GM21367 (cell line): Measurements from ENCODE around the gene IQCH.

Source experiments
- ATAC-seq: cut with Tn5 transposase; IDR thresholded peaks from one replicate; pipeline ENCODE4 v1.9.1; 2021; ENCODE audit not compliant: unreplicated experiment

The IQCH gene

GRCh38 chr15:67254238-67255175 is at the start of gene IQCH, which contains the start of gene AAGAB:
Gene IQCH, plus strand, starts transcription at chr15:67254786. Its CDS starts 111 bp downstream, at chr15:67254897.
Gene AAGAB, minus strand, starts transcription at chr15:67254661. Its CDS starts 30 bp downstream, at chr15:67254631.
- peak; percentile 87 for ATAC-seq

DNA sequence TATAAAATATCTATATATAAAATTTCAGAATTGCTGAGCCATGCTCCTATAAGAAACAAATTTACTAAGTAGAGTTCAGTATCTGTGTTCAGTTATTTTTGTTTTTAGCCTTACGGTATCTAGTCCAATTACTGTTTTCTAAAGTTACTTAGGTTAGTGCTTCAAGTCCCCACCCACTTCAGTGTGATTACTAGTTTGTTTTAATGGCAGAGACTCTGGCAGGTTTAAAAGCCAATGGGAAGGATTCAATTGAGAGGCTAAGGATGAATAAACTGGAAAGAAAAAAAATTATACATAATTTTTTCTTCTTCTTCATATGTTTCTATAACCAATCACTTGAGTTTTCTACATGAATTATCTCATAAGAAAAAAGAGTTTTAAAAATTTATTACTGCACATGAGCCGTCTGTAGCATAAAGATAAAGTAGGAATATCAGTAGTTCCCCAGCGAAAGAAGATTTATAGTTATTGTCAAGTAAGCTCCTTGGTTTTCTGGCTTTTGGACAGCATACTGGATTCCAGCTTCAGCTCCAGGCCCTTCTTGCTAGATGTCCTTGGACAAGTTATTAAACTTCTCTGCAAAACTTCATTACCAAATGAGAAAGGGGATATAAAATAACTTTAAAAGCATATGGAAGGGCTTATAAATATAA is 46.9 kb upstream of the IQCH start:
- ATAC-seq = no peak

- ATAC-seq = no peak
Measured at GRCh38 chr15:67208396-67208795, 46.2 kb upstream of the IQCH start.

DNA sequence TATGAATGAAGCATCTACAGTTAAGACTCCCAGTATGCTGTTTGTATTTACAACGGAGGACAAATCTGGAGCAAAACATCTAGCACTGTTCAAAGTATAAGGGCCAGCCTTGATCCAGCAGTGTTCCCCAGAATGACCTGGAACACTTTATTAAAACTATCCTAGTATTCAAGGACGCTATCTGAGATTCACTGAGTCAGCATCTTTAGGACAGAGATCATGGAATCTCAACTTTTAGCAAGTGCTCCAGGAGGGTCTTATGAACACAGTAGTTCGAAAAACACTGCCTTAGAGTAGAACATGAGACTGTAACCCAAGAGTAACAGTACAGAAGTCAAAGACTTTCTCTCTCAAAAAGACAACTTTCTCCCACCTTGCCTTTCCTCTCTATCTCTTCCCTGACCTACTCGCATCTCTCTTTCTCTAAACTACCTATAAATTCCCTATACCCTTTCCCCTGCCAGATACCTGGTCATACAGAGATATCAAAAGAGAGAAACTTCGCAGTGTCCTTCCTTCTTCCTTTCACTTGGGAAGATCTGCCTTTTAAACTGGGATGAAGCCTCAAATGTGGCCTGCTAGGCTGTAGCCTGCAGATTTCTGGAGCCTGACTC is 43.9 kb upstream of the IQCH start:
- no peak for ATAC-seq

DNA sequence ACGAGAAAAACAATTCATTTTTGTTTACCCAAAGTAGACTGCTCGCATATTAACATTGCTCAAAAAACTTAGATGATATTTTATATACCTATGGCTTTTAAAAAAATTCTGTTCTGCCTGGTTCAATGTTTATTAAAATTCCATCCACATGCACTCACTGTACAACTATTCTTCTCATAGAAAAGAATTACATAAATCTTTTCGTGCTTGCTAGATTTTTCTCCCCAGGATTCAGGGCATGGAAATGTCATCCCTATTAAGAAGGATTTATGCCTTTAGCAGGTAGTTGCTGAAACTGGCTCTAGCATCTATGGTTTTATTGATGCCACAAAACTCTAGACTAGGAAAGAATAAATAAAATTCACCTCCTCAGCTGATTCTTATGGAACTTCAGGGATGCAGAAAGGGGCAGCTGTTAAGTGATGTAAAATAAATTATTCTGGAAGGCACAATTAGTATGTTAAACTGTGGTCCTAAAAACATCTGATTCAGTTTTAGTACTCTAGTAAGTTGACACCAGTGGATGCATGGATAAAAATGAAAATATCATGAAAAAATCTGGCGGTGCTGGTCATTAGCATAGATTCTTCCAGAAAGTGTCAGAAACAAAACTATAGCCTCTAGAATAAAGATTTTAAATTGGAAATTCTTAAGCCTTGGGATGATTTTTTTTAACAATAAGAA is 41.8 kb upstream of the IQCH start:
- no peak for ATAC-seq

DNA sequence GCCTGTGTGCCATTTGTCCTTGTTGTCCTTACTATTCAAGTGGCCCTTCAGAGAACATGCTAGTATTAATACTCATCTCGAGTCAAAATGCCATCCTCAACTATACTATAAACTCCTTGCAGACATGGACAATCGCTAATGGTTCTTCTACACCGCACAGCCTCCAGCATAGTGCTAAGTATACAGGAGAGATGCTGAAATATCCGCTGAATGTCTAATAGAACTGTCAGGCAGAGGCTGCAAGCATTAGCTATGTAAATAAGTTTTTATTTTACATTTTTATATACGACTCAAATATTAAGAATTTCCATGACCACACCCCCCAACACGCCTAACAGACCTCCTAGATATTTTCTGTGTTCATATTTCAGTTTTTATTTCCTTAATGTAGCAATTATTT is 39.5 kb upstream of the IQCH start:
- no peak for ATAC-seq

GRCh38 chr15:67216859-67217258 is 37.7 kb upstream of the IQCH start:
- no peak for ATAC-seq

- ATAC-seq = no peak
Measured at GRCh38 chr15:67218428-67218827, 36.2 kb upstream of the IQCH start.

- ATAC-seq = no peak
Measured at GRCh38 chr15:67219288-67219687, 35.3 kb upstream of the IQCH start.

- no peak for ATAC-seq
Measured at GRCh38 chr15:67224889-67225288, 29.7 kb upstream of the IQCH start.

GRCh38 chr15:67225336-67225735 is 29.2 kb upstream of the IQCH start:
- ATAC-seq = no peak

GRCh38 chr15:67227431-67227830 is 27.2 kb upstream of the IQCH start:
- ATAC-seq = no peak

GRCh38 chr15:67227846-67228245 is 26.7 kb upstream of the IQCH start:
- no peak for ATAC-seq

GRCh38 chr15:67228286-67228685 is 26.3 kb upstream of the IQCH start:
- no peak for ATAC-seq

GRCh38 chr15:67230504-67230903 is 24.1 kb upstream of the IQCH start:
- ATAC-seq = no peak

- ATAC-seq = no peak
Measured at GRCh38 chr15:67232591-67232990, 22.0 kb upstream of the IQCH start.

GRCh38 chr15:67240235-67241131 is 14.1 kb upstream of the IQCH start:
- no peak for ATAC-seq

DNA sequence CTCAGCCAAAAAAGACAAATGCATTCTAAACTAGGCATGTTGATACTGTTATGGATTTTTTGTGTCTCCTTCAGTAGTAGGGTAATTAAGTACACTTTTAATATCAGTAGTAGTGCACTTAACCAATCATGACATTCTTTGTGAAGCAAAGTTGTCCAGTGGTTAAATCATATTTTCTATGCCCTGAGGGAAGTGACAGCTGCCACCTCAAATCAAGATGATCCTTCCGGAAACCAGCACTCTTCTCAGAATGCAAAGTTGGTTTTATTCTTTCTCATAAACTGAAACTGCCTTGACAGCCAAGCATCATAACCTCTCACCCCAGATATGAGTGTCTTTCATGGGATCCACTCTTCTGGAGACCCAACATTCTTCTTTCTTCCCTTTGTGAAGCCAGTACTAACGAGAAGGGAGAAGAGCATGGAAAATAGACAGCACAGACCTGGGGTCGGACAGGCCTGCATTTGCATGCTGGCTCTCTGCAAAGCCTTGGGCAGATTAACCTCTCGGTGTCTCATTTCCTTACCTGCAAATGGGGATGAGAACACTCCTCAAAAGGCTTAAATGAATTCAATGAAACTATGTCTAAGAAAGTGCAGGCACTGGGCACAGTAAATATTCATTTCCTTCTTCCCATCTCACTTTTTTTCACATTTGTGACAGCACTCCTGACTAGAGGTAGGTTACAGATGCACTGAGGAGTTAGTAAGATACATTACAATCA is 13.3 kb upstream of the IQCH start:
- peak; percentile 73 for ATAC-seq

DNA sequence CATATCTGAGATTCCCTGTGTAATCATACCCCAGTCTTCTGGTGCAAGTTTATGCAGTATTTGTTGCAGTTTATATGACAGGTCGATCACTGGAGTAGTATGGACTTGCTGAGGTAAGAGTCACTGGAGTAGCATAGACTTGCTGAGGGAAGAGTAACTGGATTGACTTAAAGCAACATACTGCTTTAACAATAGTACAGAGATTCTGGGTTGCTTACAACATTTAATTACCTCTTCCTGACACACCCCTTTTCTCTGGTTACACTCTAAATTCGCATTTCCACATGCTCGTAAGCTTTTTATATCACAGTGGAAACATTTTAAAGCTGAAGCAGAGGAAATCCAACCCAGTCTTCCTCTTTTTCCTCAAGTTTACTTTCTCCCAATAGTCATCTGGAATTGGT is 11.9 kb upstream of the IQCH start:
- no peak for ATAC-seq
